ENCODE measurements around the gene VPS33A.

VPS33A gene

DNA sequence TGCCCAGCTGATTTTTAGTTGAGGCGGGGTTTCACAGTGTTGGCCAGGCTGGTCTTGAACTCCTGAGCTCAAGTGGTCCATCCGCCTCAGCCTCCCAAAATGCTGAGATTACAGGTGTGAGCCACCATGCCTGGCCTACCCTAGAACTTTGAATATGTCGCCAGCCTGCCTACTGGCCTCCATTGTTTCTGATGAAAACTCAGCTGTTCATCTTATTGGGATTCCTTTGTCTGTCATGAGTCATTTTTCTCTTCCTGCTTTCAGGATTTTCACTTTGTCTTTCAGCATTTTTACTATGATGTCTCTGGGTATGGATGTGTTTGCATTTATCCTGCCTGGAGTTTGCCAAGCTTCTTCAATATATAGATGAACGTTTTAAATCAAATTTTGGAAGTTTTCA is 70.9 kb downstream of the VPS33A start:
- Mint-ChIP-seq H3K27ac (no peak overlapping the region), H3K27me3 (ENCODE audit: low read depth) (peaks cover 18% of the 10 kb centered on the region), H3K9me3 (peaks cover 13% of the 10 kb centered on the region), H3K36me3 (ENCODE audit: low read depth) (peaks cover 6% of the 10 kb centered on the region), H3K4me1 (no peaks in the 10 kb centered on the region), H3K4me3 (no peak overlapping the region)
- TF ChIP-seq, protein P1, sequence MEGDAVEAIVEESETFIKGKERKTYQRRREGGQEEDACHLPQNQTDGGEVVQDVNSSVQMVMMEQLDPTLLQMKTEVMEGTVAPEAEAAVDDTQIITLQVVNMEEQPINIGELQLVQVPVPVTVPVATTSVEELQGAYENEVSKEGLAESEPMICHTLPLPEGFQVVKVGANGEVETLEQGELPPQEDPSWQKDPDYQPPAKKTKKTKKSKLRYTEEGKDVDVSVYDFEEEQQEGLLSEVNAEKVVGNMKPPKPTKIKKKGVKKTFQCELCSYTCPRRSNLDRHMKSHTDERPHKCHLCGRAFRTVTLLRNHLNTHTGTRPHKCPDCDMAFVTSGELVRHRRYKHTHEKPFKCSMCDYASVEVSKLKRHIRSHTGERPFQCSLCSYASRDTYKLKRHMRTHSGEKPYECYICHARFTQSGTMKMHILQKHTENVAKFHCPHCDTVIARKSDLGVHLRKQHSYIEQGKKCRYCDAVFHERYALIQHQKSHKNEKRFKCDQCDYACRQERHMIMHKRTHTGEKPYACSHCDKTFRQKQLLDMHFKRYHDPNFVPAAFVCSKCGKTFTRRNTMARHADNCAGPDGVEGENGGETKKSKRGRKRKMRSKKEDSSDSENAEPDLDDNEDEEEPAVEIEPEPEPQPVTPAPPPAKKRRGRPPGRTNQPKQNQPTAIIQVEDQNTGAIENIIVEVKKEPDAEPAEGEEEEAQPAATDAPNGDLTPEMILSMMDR (IDR thresholded peaks at IDR 0.05; ENCODE audit: unreplicated experiment in 3 of 3), result no peak

DNA sequence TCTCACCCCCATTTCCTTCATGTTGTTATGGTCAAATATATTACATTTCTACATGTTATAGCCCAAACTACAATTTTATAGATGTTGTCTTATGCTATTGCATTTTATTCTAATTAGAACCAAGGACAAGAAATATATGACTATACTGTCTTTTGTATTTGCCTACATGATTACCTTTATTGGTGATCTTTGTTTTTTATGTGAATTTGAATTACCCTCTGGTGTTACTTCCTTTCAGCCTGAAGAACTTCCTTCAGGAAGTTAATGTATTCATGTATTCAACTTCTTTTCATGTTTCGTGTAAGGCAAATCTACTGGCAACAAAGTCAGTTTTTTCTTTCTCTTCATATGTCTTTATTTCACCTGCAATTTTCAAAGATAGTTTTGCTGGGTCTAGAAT is 71.5 kb downstream of the VPS33A start:
- Mint-ChIP-seq H3K9me3 (peaks cover 13% of the 10 kb centered on the region), H3K27me3 (ENCODE audit: low read depth) (peaks cover 17% of the 10 kb centered on the region), H3K36me3 (ENCODE audit: low read depth) (peaks cover 6% of the 10 kb centered on the region), H3K27ac (no peak overlapping the region), H3K4me1 (no peaks in the 10 kb centered on the region), H3K4me3 (no peak overlapping the region)
- TF ChIP-seq, protein P1 (IDR thresholded peaks at IDR 0.05; ENCODE audit: unreplicated experiment in 3 of 3), result no peak

DNA sequence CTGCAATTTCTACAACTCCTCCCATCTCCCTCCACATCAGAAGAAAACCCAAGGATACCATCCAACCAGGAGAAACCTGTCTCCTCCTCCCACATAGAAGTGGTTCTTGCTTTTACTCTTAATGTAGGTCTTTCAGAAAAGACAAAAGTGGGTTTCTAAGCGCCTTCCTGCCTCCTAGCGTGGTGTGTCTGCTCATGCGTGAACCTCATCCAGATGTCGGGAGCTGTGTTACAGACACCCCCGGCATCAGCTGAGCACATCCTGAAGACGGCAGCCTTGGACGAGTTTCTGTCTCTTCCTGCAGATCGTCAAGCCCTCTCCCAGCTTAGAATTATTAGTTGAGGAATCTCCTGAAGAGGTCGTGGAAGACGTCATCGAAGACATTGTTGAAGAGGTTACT is 73.9 kb downstream of the VPS33A start:
- H3K4me3 Mint-ChIP-seq, result no peak overlapping the region
- no peak overlapping the region for H3K27ac Mint-ChIP-seq

DNA sequence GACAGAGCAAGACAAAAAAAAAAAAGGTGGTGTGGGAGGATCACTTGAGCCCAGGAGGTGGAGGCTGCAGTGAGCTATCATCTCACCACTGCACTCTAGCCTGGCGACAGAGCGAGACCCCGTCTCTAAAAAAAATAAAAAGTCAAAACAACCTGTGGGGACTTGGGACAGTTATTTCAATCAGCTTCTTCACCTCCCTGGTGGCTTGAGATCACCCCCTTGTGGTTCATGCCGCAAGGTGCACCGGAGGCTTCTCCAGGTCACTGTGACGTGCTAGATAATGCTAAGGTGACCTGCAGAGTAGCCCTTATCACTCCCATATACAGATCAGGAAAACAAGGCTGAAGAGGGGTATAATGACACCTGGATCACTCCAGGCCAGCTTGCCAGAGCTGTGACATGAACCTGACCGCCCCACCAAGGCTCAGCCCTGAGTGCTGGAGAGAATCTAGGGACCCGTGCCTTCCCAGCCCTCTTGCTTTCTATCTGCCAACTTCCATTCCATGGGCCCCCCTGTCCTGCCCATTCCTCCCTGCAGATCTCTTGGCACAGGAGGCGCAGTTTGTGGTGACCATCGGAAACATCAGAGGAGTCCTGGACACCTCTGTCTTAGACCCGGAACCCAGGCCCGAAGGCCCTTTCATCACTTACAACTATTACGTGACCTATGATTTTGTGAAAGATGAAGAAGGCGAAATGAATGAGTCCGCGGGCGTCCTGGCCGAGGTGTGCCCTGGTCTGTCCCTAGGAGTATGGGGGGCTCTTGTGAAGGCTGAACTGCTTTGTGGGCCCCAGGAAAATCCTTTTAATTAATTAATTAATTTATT is 75.2 kb downstream of the VPS33A start:
- Mint-ChIP-seq H3K9me3 (peaks cover 13% of the 10 kb centered on the region), H3K4me3 (no peak overlapping the region), H3K36me3 (ENCODE audit: low read depth) (peaks cover 6% of the 10 kb centered on the region), H3K27ac (no peak overlapping the region), H3K27me3 (ENCODE audit: low read depth) (no peaks in the 10 kb centered on the region), H3K4me1 (no peaks in the 10 kb centered on the region)
- TF ChIP-seq, protein P1 (IDR thresholded peaks at IDR 0.05; ENCODE audit: unreplicated experiment in 3 of 3), result peak; percentile 59 to 67 (median 61)

More for the DNA sequence above, 73.9 kb downstream of the VPS33A start:
- Mint-ChIP-seq H3K9me3 (peaks cover 13% of the 10 kb centered on the region), H3K4me1 (no peaks in the 10 kb centered on the region), H3K27me3 (ENCODE audit: low read depth) (peaks cover 3% of the 10 kb centered on the region), H3K36me3 (ENCODE audit: low read depth) (peaks cover 6% of the 10 kb centered on the region)
- TF ChIP-seq, protein P1 (IDR thresholded peaks at IDR 0.05; ENCODE audit: unreplicated experiment in 3 of 3), result no peak

DNA sequence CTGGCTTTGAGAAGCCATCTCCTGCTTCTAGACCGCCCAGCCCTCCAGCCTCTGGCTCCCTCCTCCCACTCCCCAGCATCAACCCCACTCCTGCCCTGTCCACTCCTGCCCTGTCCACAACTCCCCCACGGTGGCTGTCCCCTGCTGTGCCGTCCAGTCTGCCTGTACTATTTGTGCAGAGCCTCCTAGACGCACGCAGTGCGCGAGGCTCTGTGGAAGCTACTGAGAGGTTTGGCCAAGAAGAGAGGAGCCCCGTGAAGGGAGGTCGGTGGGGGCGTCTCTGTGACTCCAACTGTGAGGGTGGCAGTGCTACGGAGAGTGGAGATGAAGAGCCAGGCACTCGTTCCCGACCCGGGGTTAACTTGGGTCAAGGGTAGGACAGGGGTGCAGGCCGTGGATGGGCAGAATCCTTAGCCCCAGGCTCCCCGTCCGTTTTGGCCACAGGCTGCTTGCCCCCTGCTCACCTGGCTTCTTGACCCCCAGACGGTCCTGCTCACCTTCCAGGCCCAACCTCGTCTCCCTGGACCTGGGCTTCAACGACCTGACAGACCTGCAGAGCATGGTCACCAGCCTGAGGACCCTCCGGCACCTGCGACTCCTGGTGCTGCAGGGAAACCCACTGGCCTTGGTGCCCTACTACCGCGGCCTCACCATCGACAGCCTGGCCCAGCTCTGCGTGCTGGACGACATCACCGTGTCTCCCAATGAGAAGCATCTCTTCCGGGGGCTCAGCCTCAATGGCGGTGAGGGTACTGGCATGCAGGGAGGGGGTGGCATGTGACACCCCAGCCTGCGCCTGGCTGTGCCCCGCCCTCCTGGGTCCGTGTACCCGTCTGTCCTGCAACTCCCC is 76.4 kb downstream of the VPS33A start:
- Mint-ChIP-seq H3K4me1 (no peaks in the 10 kb centered on the region), H3K4me3 (no peak overlapping the region), H3K36me3 (ENCODE audit: low read depth) (no peaks in the 10 kb centered on the region), H3K27ac (no peak overlapping the region), H3K9me3 (peaks cover 4% of the 10 kb centered on the region), H3K27me3 (ENCODE audit: low read depth) (no peaks in the 10 kb centered on the region)
- TF ChIP-seq, protein P1 (IDR thresholded peaks at IDR 0.05; ENCODE audit: unreplicated experiment in 3 of 3), result no peak

All from nephron (organoid).